ENCODE measurements around the gene EXPH5.

EXPH5 gene

GRCh38 chr11:108545909-108546501 is 47.6 kb downstream of the EXPH5 start:
- no peak overlapping the region for H3K4me3 ChIP-seq (ENCODE audit: low read depth, low read length)
- no peak for TF ChIP-seq CTCF (IDR thresholded peaks at IDR 0.05; ENCODE audit: borderline replicate concordance, insufficient read depth, low read depth, low read length)

GRCh38 chr11:108543316-108543964 is 50.1 kb downstream of the EXPH5 start:
- H3K4me3 ChIP-seq (ENCODE audit: low read depth, low read length): no peak overlapping the region
- TF ChIP-seq CTCF (IDR thresholded peaks at IDR 0.05; ENCODE audit: borderline replicate concordance, insufficient read depth, low read depth, low read length): no peak

- no peak overlapping the region for H3K4me3 ChIP-seq (ENCODE audit: low read depth, low read length)
- TF ChIP-seq CTCF (IDR thresholded peaks at IDR 0.05; ENCODE audit: borderline replicate concordance, insufficient read depth, low read depth, low read length): no peak
These were observed 52.0 kb downstream of the EXPH5 start for GRCh38 chr11:108541531-108541930.

- H3K4me3 ChIP-seq (ENCODE audit: low read depth, low read length): no peak overlapping the region
- TF ChIP-seq CTCF (IDR thresholded peaks at IDR 0.05; ENCODE audit: borderline replicate concordance, insufficient read depth, low read depth, low read length): no peak
These were observed 55.1 kb downstream of the EXPH5 start for GRCh38 chr11:108538502-108538901.

- no peak for TF ChIP-seq CTCF (IDR thresholded peaks at IDR 0.05; ENCODE audit: borderline replicate concordance, insufficient read depth, low read depth, low read length)
- H3K4me3 ChIP-seq (ENCODE audit: low read depth, low read length): no peak overlapping the region
These were observed 55.5 kb downstream of the EXPH5 start for GRCh38 chr11:108538022-108538424.

GRCh38 chr11:108536783-108537182 is 56.8 kb downstream of the EXPH5 start:
- H3K4me3 ChIP-seq (ENCODE audit: low read depth, low read length): no peak overlapping the region
- TF ChIP-seq CTCF (IDR thresholded peaks at IDR 0.05; ENCODE audit: borderline replicate concordance, insufficient read depth, low read depth, low read length): no peak

- TF ChIP-seq CTCF (IDR thresholded peaks at IDR 0.05; ENCODE audit: borderline replicate concordance, insufficient read depth, low read depth, low read length): no peak
- H3K4me3 ChIP-seq (ENCODE audit: low read depth, low read length): no peak overlapping the region
These were observed 58.1 kb downstream of the EXPH5 start for GRCh38 chr11:108535384-108535955.

All from GM12875 (cell line).